HG03575 (cell line): Measurements from ENCODE around the gene NUDT1.

Experiments
- ATAC-seq: cut with Tn5 transposase; IDR thresholded peaks from one replicate; pipeline ENCODE4 v1.9.1; 2021; ENCODE audit not compliant: unreplicated experiment, insufficient number of reproducible peaks, low FRiP score; ENCODE audit errors: extremely low read depth

Gene NUDT1

GRCh38 chr7:2241580-2242540 lies at the start of gene NUDT1, which contains the start of gene MRM2:
NUDT1 (plus strand) TSS chr7:2242226; CDS start chr7:2244575, 2,349 bp downstream.
MRM2 (minus strand) TSS chr7:2242205; CDS start chr7:2242169, 36 bp downstream.
- no peak for ATAC-seq

DNA sequence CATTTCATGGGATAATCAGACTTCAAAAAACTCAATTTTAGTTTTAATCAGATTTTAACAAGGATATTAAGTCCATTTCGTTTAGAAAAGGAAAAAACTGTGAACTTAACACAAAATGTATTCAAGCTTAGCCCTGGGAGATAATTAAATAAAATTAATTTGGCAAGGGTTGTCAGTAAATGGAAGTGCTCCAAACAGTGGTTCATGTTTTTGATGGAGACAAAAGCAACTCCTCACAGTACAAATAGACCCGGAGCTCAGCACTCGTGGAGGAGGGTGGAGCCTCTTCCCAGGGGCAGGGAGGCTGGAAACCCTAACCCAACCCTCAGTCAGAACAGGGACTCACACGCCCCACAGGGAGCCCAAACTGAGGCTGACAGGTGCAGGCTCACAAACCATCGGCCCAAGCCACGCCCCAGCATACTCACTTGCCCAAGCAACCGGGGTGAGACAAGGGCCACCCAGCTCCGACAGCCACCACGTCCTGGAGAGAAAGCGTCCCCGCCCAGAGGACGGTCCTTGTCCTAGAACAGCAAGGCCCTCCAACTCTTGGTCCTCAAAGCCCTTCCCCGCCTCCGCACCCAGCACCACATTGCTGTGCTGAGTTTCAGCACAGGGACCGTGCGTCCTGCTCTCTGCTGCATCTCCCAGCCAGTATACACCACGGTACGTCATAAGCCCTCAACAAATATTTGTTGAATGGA lies 49.0 kb upstream of the NUDT1 start:
- ATAC-seq: no peak

DNA sequence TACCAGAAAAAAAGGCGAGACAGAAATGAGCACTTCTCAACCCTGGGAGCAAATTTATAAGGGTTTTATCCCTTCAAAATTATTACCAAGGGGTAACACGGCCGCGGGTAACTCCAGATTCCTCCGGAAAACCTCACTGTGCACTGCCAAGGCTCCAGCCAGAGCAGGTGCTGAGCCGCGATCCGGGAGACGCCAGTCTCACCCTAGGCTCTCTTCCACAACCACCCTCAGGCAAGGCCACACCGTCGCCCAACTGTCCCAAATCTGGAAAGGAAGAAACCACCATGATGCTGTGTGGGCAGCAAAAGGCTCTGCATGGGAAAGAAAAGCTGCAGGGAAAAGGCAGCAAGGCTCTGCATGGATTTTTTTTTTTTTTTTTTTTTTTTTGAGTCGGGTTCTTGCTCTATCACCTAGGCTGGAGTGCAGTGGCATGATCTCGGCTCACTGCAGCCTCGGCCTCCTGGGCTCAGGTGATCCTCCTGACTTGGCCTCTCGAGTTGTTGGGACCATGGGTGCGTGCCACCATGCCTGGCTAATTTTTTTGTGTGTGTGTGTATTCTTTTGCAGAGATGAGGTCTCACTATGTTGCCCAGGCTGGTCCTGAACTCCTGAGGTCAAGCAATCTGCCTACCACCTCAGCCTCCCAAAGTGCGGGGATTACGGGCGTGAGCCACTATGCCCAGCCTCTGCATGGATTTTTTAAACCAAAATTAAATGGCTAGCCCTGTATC lies 48.3 kb upstream of the NUDT1 start:
- ATAC-seq: no peak

DNA sequence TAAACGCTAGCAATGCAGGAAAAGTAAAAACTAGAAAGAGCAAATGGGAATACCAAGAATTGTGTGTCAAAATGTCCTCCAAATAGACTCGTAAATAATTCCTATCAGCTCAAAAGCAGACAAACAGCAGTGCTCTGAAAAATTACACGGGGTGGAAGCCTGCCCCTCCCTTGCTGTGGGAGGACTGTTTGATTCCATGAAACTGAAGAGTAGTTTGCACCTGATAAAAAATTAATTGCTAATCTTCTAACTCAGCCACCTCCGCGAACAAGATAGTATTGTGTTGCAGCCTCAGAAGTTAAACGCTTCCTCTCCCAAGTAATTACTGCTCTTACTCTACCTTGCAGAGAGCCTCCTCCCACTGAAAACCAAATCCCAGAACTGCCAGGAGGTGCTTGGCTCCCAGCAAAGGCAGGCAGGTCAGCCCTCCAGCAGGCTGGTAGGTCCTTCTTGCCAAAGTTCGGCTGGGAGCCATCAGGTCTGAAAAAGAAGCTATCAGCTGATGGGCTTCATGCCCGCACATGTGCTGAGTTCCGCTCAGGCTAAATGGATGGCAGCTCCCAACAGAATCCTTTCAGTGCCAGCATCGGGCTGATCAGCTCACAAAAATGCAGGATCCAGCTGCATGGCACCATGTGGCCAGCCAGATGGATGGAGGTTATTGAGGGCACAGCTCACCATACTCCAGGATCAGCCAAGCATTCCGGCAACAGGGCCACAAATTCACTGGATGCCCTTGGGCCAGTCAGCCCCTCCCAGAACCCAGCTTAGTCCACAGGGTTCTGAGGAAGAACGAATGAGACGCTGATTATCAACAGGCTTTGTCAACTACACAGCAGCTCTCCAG lies 46.4 kb upstream of the NUDT1 start:
- ATAC-seq: no peak

DNA sequence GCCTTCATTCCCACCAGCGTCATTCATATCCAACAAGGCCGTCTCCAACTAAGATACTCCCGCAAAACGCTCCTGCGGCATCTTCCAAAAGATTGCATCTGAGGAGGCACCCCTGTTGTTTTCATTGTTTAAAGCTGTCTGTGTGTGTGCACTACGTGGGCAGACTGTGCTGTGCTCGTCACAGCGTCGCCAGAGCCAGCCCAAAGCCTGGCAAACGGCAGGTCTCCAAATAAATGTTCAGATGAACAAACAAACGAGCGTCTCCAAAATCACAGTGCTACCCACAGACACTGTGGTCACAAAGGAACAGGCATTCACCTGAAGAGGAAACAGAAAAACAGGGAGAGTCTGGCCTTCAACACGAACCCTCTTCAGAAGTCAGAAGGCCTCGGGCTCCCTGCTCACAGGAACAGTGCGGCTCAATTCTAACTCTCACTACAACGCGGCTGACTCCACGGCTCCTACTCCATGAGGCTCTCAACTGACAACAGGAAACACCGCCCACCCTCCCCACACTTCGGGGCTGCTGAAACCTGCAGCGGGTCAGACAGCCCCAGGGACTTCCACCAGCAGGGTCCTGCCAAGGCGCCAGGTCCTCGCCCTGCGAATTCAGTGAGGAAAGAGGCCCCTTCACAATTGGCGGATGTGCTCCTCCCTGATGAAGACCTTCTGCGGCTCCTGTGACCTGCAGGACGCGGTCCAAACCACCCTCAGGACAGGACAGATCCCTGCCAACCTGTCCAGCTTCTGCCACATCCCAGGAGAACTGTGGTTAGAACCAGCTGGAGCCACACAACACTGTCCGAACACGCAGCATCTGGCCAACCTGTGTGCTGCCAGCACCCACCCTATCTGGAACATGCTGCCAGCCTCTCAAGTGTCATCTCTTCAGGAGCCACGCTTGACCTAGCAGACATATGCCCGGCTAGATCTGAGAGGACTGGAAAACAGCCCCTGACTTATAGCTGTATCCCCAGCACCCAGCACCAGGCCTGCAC lies 45.3 kb upstream of the NUDT1 start:
- no peak for ATAC-seq

DNA sequence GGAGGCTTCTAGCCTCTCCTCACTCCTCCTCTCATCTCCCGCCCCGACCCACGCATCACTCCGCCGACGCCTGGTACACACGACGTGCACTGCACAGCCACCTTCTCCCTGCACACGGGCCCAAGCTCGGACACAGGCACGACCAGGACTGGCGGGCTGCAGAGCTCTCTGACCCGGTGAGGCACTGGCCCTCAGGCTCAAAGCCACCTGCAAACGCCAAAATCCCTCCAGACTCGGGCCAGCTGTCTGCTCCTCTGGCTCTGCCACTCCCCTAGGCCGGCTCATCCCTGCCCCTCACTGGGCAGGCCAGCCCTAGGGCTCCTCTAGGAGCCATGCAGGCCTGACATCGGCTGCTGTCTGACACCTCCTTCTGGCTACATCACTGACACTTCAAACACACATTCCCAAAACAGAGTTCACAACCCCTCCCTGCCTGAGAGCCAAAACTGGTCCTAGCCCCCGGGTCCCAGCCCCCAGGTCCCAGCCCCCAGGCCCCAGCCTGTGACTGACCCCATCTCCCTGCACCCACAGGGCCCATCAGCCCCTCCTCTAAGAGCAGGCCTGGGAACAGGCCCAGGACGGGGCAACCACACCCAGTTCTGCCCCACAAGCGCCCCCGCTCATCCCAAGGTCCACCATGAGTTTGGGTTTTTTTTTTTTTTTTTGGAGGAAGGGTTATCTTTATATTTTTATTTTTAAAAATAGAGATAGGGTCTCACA lies 44.4 kb upstream of the NUDT1 start:
- ATAC-seq: no peak

DNA sequence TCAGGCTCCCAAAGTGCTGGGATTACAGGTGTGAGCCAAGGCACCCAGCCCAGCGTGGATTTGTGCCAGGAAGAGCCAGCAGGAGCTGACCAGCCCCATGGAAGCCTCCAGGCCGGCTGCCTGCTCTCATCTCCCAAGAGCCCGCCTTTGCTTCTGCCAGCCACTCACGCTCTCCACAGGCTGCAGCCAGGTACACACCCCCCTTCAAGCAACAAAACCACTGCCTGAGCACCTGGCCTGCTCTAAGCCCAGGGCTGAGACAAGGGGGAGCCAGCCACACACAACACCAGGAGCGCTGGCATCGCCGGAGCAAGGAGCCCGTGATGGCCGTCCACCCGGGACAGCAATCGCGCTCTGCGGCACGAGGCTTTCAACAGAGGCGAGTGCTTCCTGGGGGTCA lies 43.8 kb upstream of the NUDT1 start:
- ATAC-seq: no peak

- no peak for ATAC-seq
These were observed 43.3 kb upstream of the NUDT1 start for GRCh38 chr7:2198760-2199159.

DNA sequence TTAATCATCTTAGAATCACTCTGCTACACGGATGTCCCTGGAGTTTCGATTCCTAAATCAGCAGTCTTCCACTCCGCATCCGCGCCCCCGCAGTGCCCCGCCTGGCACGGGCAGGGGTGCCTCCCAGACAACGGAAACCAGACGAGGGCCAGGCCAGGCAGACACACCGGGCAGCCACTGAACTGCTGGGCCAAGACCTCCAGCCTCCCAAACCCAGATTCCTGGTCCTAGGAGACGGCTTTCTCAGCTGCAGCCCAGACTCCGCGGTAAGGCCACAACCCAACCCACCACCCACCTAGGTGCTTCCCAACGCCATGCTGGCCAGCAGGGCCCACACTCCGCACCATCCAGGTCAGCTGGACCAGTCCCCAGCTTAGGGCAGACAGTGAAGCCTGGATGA lies 42.5 kb upstream of the NUDT1 start:
- no peak for ATAC-seq

DNA sequence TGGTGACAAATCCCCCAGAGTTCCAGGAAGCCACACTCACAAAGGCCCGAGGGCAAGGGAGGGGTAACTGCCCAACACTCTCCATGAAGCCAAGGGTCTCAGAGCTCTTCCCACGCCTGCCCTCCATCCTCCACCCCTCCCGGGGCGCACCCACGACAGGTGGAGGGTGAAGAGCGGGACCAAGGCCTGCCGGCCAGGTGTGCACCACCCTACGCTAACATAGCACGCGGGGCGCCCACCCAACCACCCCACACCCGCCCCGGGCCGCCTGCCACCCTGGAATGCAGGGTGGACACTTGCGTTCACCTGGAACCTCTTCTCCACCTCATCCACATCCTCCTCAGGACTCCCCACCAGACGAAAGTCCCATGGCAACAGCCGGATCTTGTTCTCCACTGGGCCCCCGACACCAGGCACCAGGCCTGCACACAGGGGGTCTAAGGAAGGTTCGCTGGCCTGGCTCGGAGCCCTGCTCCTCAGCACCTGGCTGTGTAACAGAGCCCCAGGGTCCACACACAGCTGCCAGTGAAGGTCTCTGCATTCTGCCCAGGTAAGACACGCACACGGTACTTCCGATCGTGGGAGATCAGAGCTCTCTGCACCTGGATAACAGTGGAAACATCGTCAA lies 42.0 kb upstream of the NUDT1 start:
- ATAC-seq: no peak

GRCh38 chr7:2200584-2200980 lies 41.4 kb upstream of the NUDT1 start:
- ATAC-seq: no peak

DNA sequence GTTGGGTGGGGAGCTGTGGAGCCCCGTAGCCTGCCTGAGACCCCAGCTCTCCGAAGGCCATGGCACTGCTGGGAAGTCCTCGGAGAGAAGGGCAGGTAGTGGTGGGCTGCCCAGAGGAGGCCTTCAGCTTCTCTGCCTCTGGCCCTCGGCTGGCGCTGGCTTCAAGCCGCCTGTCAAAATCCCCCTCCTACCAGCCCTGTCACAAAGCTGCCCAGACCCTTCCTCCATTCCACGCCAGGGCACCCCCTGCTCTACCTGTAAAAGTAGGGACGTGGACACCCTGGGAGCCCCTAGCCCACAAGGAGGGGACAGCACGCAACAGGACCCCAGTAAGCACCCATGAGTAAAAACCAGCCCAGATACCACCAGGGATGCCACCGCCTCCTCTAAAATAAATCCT lies 40.9 kb upstream of the NUDT1 start:
- ATAC-seq: no peak

GRCh38 chr7:2201686-2202360 lies 40.2 kb upstream of the NUDT1 start:
- no peak for ATAC-seq

GRCh38 chr7:2202361-2202761 lies 39.7 kb upstream of the NUDT1 start:
- ATAC-seq: no peak

DNA sequence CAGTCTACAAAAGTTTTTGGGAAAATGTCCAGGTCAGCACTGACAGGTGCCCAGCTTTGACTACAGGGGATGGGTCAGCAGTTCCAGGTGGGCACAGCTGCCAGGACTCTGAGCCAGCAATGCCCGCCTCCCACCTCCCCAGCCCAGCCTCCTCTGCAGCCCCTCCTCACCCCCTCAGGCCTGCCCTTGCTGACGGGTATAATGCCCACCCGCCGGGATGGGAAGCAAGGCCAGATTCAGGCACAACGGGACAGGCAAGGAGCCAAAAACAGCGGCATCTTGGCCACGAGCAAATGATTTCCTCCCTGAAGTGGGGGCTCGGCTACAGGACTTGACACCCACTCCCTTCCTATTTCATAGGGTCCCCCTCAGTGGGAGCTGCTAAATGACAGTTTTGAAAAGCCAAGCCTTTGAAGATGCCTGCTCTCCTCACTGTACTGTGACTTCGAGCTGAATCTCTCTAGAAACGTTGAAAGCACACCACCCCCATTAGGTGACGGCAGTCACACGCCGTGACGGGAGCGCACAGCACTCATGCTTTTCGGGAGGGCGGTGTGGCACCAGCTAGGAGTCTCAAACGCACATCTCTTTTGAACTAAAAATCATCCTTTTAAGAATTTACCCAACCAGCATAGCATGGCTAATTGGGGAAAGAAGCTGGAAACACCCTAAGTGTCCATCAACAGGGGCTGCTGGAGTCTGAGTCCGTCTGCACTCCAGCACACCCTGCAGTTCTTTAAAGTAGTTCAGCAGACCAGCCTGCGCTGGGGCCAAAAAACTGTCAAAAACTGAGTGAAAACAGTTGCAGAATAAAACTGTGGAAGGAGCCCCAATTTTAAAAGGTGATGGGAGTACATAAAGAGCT lies 38.9 kb upstream of the NUDT1 start:
- no peak for ATAC-seq
